Pulmonary artery endothelial cell (primary cell): ENCODE measurements around the gene RETREG3. TPM values are rescaled to one million over a fixed set of nuclear protein-coding genes. Genes with fewer than 3 reads are reported as not detected.

Experiments
- DNase-seq: peaks from one replicate; pipeline ENCODE4 v3.0.0-alpha.2; 2011; ENCODE audit warnings: low read depth, low spot score
- total RNA-seq: library from RNA; depleted of rRNA; stranded (reverse); fragments of >200 nt; gene quantifications from 2 replicates; pipeline ENCODE4 v1.2.3, GENCODE V29; 2014

RETREG3 gene
- total RNA-seq, 1 donor from 2014 or later: 52.4 TPM

- no peak for DNase-seq
Observed at GRCh38 chr17:42535155-42536047, 73.8 kb downstream of the RETREG3 start.

GRCh38 chr17:42531455-42532354 lies 77.5 kb downstream of the RETREG3 start:
- DNase-seq: no peak

- no peak for DNase-seq
Observed at GRCh38 chr17:42530952-42531454, 78.2 kb downstream of the RETREG3 start.

Other genes with a start within 250 kb of the RETREG3 start
- 99.0 and 132 TPM in 2 replicates for gene STAT3, start 220.9 kb downstream of the RETREG3 start, total RNA-seq
- 817 and 880 TPM in 2 replicates for gene CAVIN1, start 186.1 kb downstream of the RETREG3 start, total RNA-seq
- gene ATP6V0A1, start 150.5 kb downstream of the RETREG3 start, total RNA-seq: 20.8 and 21.9 TPM in 2 replicates
- gene NAGLU, start 73.1 kb downstream of the RETREG3 start, total RNA-seq: 23.2 and 30.3 TPM in 2 replicates
- 0.18 and 0.79 TPM in 2 replicates for gene HSD17B1, start 56.5 kb downstream of the RETREG3 start, total RNA-seq
- 13.8 and 14.5 TPM in 2 replicates for gene COASY, start 47.2 kb downstream of the RETREG3 start, total RNA-seq
- gene MLX, start 42.3 kb downstream of the RETREG3 start, total RNA-seq: 33.2 and 44.8 TPM in 2 replicates
- 7.6 and 9.2 TPM in 2 replicates for gene PSMC3IP, start 31.6 kb downstream of the RETREG3 start, total RNA-seq
- gene TUBG1, start 309 bp upstream of the RETREG3 start, total RNA-seq: 24.3 and 42.7 TPM in 2 replicates
- 3.6 and 4.4 TPM in 2 replicates for gene TUBG2, start 49.9 kb upstream of the RETREG3 start, total RNA-seq
- 6.3 and 8.5 TPM in 2 replicates for gene PLEKHH3, start 67.6 kb upstream of the RETREG3 start, total RNA-seq
- 1.9 and 2.2 TPM in 2 replicates for gene CCR10, start 72.5 kb upstream of the RETREG3 start, total RNA-seq
- 30.9 and 35.4 TPM in 2 replicates for gene CNTNAP1, start 73.2 kb upstream of the RETREG3 start, total RNA-seq
- 7.5 and 13.4 TPM in 2 replicates for gene EZH1, start 135.7 kb upstream of the RETREG3 start, total RNA-seq
- gene RAMP2, start 151.9 kb upstream of the RETREG3 start, total RNA-seq: 2.1 and 5.4 TPM in 2 replicates
- 39.0 and 55.6 TPM in 2 replicates for gene VPS25, start 164.1 kb upstream of the RETREG3 start, total RNA-seq
- 0.33 and 2.6 TPM in 2 replicates for gene WNK4, start 171.2 kb upstream of the RETREG3 start, total RNA-seq
- 71.8 and 73.5 TPM in 2 replicates for gene COA3, start 189.3 kb upstream of the RETREG3 start, total RNA-seq
- gene CNTD1, start 189.5 kb upstream of the RETREG3 start, total RNA-seq: 0.04 TPM in 1 of 2 replicates, not detected in the other
- 172 and 180 TPM in 2 replicates for gene BECN1, start 214.9 kb upstream of the RETREG3 start, total RNA-seq
- gene PSME3, start 224.0 kb upstream of the RETREG3 start, total RNA-seq: 89.3 and 111 TPM in 2 replicates
- gene AOC2, start 235.2 kb upstream of the RETREG3 start, total RNA-seq: 0.26 and 0.49 TPM in 2 replicates
- 0.04 TPM in 1 of 2 replicates, not detected in the other for gene AOC3, start 241.8 kb upstream of the RETREG3 start, total RNA-seq